DMS53 treated with DMSO at 0.1 percent for 48 hours (cell line): ENCODE measurements around the gene PTPRG.

Source experiments
- DNase-seq: peaks from one replicate; lab custom pipeline; 2025; ENCODE audit not compliant: unreplicated experiment; lab: John Stamatoyannopoulos, UW

PTPRG gene

DNA sequence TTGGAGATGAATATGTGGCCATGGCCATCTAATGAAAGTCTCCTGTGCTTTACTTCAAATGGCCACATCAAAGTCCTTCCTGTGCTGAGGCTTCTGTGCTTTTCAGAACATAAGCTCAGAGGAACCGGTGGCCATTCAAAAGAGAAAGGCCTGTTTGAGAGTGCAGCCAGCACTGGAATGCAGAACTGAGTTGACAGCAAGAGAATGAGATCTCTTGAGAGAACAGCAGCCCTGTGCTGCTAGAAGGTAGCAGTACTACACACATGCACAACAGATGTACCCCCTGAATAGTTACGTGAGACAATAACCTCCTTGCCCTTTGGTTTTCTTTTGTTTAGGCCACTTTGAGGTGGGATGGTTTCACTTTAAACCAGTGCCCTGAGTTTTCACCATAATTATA, 292.5 kb downstream of the PTPRG start:
- DNase-seq = no peak

DNA sequence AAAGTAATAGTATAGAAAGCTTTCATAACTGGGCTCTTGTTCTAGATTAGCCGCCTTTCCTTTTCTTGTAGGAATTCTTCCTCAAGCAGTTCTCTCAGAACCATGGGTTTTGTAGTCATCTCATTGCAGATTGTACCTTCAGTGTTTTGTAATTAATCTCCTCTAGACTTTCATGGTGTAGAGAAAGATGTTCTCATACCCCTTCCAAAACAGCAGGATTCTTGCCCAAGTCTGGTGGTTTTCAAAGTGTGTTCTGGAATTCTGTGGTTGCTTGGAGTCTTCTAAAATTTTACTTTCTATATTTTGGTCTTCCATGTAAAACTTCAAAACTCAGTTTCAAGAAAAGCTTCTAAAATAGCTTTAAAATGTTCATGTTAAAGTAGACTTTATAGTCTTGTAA, 293.8 kb downstream of the PTPRG start:
- DNase-seq = no peak

DNA sequence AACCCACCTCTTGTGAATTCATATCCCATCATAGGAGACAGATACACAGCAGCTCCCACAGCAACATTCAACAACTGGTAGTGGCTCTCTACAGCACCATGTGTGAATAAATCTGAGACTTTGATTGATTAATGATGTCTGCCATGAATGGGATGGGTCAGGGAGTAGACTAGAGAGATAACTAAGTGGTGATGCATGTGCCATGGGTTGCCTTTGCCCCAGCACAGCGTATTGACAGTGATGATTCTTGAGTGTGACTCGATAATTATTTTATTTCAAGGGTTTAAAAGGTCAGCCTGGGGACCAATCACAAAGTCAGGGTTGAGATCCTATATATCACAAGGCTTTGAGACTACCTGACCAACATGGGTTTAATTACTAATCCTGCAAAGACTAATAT, 295.9 kb downstream of the PTPRG start:
- DNase-seq = no peak

DNA sequence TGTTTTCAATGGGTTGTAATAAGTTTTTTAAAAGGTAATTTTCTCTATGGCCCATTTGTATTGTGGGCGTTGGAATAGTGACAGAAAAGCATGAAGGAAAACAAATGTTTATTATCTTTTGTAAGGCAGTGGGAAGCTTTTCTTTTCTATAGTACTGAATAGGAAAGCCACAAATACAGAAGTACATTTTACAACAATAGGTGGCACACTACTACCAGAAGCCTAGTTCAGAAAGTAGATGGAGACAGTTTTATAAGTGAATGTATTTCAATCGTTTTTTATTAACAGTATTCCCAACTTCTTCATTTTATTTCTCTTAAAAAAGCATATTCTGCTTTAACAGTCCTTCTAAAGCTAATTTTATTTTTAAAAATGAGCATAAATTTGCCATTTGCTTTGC, 296.7 kb downstream of the PTPRG start:
- no peak for DNase-seq

DNA sequence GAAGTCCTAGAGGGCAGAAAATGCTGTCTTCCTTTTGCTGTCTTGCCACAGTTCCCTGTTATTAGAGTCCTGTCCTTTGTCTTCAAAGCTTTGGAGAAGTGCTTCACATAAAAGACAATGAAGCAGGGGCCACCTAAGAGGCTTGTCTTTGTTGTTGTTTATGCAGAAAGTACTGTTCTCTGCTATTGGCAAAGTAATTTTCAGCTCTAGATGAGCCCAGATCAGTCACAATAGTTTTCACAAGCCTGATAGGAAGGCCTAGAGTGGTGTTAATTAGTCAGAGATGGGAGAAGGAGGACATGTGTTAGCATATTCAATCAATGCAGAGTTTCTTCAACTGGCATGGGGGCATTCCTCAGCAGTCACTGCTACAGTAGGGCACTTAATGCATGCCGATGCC, 300.0 kb downstream of the PTPRG start:
- DNase-seq = no peak

DNA sequence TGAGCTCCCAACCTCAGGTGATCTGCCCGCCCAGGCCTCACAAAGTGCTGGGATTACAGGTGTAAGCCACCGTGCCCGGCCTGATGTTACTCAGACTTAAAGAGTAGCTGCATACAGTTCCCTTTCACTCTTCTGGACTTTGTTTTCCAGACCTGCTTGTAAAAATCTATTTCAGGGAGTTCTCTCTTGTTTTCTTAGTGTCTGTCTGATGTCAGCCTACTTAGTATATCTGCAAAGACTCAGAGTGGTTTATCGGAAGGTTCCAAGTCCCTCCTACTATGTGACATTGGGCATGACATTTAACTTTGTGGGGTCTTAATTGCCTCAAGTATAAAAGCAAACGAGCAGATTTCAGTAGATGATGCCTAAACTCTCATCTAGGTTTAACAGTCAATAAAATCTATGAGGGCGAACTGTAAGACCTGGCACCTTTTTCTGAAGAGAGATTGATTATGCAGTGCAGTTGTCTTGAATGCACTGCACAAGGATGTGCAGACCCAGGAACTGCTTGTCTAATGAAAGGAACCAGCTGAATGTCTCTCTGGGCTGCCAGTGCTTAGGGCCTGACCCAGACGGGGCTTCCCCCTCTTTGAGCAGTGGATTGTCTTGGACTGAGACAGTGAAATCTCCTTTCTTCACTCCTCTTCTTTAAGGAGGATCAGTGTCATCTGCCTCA, 301.4 kb downstream of the PTPRG start:
- DNase-seq = no peak

DNA sequence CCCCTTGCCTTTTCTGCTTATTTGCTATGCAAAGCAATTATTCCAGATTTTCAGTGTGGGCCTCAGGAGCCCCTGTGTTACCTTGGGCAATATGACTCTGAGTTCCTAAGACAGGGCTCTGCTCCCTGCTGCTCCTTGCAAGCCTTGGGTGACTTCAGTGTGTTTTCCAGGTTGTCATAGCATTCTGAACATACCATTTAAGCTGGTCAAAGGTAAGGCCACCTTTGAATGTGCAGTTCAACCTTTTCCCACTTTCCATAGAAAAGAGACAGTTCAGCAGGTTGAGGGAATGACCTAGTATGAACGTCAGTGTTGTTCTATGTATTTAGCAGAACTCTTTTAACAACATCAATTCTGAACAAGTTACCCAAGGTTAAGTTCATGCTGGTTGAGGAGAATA, 302.2 kb downstream of the PTPRG start:
- no peak for DNase-seq

DNA sequence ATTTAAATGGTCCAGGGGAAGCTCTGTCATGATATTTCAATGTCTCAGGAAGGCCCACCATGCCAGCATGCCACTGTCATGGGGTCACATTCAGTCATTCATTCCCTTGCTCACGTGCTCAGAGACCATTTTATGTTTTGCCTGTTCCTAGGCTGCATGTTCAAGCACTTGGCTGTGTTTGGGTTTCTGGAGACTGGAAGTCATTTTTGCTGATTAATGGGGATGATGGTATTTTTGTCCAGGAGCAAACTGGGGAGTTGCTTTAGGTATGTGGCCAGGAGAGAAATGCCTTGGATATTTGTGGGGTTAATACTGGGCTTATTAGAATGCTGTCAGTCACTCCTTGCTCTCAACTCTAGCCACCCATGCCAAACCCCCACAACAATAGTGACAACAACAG, 303.5 kb downstream of the PTPRG start:
- no peak for DNase-seq

DNA sequence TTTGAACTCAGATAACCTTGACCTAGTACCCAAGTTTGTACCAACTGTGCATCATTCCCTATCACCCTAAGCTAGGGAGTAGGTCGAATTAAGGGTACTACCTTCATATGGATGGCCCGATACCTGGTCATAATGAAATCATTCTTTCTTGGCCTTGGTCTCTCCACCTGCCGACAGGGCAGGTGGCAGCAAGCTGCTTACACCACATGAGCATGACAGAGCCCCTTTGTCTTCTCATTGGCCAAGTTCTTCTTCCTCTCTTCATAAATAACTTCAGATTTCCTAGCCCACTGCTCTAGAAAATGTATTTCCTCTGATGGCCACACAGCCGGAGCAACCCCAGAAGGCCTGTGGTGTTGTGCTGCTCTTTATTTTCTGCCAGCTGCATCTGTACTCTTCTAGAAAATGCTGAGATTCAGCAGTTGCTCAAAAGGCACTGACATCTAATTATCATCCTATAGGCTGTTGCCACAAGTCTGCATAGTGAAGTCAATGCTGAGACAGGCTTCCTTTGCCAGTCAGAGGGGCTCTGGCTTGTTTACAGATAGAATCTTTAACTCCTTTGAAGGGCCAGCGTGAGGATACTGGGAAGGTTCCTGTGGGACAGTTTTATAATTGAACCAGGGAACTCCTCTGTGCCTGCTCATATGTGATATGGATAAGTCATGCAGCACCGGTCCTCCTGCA, 304.2 kb downstream of the PTPRG start:
- DNase-seq = no peak

DNA sequence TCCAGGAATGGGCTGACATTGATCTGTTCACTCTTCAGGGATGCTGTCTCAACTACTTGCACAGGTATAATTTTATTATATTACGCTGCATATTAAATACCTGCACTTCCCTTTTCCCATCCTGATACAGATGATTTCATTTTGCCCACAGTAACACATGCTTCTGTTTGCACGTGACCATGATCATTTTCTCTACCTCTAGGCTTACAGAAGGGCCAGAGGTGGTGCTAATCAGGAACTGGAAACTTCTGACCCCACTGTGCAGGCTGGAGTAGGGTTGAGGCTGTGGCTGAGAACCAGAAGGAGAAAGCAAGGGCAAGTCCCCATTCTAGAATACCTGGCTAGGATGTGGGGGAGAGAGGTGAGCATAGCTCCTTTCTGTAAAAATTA, 304.8 kb downstream of the PTPRG start:
- no peak for DNase-seq

DNA sequence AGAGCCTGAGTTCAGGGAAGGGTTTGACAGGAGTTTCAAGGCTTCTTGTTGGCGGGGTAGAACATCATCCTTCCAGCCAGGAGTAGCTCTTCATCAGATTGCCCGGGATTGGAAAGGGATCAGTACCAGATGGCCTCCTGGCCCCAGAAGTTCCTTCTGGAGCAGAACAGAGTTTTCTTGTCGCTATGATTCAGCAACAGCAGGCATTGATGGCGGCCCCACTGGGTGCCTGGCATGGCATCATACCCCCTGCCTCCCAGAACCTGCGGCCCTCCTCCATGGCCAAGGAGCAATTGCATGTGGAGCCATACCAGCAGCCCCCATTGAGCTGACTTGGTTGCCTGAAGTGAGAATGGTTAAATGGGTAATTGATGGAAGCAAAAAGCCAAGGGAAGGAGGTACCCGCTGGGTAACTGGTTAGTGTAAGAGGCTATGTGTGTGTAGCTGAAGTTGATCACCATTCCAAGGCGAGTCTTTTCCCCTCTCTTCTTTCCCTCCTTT, 305.6 kb downstream of the PTPRG start:
- no peak for DNase-seq

DNA sequence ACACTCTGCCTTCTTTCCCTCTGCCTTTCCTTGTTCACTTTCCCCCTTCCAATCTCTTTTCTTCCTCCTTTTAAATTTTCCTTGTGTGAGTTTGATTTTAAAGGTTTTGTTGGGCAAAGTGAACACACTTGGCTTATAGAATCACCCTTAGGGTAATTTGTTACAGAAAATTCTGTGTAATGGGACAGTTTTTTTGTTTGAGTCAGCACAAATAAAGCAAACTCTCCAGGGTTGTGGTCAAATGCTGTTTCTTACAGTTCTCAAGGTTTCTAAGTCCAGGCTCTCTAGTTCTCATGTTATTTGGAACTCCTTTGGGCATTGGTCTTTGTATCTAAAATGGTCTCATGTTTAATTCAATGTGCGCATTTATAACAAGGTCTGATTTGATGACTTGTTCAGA, 307.1 kb downstream of the PTPRG start:
- no peak for DNase-seq

DNA sequence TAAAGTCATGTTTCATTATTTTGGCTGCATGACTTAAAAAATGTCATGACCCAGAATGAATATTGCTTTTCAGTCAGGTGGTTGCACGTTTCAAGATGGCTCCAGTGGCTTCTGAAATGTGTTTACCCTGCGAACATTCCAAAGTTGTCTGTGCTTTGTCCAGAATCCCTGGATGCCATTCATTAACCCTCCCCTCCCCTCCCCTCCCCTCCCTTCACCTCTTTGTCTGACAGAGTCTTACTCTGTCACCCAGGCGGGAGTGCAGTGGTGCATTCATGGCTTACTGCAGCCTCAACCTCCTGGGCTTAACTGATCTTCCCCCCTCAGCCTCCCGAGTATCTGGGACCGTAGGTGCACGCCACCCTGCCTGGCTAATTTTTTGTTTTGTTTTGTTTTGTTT, 308.0 kb downstream of the PTPRG start:
- no peak for DNase-seq

DNA sequence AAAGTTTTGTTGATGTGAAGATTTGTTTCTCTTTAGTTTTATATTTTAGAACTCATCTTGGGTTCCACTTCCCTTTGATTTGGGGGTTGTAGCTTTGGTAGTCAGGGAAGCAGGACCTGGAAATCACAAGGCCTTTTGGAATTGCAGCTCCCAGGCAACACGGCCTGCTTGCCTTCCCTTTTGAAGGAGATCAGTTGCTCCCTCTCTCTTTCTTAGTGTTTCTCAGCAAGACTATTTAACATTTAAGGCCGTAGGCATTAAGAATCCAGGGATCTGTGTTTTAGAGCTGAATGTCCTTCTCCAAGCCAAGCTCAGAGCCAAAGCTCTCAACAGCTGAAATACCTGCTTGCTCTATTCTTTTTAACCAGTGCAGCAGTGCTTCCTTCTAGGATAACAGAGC, 310.3 kb downstream of the PTPRG start:
- DNase-seq = no peak

DNA sequence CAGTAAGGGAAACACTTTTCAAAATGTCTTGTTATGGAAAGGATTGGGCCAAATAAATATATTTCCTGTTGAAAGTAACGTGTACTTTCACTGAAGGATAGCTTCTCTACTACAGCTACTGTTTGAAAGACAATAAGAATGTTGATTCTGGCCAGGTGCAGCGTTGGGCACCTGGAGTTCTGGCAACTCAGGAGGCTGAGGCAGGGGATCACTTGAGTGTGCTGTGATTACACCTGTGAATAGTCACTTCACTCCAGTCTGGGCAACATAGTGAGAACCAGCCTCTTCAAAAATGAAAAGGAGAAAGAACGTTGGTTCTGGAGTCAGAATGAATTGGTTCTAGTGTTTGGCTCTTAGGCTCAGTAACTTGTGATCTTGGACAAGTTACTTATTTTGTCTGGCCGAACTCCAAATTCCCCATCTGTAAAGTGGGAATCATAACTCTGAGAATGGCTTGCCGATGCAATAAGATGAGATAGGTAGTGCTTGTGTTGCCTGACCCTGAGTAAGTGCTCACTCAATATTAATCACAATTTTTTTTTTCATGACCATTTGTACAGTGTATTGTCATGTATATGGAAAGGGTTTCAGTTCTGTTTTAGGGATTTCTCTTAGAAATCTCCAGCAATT, 310.8 kb downstream of the PTPRG start:
- no peak for DNase-seq

DNA sequence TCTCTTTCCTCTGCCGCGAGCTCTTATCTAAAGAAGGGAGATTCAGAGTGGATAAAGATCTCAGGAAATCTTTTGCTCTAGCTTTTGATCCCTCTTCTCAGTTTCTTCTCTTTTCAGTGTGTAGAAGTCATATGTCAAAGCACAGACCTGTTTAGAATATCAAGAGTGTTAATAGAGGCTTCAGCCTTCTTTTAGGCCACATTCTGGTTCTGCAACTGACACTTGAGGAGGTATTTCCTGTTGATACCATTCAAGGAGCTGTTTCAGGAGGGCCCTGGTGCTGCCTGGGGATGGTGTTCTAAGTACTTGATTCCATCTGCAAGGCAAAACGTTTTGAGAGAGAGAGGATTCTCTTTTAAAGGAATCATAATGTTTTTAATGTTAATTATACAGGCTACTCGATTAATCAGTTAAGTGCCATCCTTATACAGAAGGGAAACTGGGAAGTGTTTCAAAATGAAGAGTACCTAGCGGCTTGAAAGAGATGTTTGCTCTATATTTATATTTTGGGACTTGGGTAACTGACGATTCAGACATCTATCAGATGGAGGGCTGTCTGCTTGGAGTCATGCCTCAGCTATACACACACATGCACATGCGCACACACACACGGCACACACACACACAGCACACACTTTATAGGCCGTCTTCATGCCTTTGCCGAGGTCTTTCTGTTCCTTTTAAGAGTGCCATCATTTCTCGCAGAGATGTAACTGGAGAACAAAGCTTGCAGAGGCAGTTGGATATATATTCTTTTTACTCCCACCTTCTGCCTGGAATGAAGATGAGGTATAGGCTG, 313.9 kb downstream of the PTPRG start:
- no peak for DNase-seq

DNA sequence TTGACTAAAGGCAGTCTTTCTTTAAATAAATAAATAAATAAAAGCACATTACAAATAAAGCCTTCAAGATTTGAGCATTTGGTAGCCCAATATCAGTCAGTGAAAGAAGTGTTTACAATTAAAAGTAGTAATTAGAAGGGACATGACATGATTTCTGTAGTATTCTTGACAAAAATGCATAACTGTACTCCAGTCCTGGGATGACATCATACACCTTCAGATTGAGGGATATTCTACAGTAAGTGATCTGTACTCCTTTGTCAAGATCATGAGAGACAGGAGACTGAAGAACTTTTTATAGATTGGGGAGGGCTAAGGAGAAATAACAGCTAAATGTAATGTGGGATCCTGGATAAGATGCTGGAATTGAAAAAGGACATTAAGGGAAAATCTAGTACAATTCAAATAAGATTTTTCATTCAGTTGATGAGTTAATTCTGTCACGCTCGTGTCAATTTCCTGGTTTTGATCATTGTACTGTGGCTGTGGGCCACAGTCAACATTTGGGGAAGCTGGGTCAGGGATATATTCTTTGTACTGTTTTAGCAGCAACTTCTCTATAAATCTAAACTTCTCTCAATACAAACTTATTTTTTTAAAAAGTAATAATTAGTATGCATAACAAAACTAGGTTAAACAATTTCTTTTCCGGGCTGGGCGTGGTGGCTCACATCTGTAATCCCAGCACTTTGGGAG, 314.8 kb downstream of the PTPRG start:
- no peak for DNase-seq

DNA sequence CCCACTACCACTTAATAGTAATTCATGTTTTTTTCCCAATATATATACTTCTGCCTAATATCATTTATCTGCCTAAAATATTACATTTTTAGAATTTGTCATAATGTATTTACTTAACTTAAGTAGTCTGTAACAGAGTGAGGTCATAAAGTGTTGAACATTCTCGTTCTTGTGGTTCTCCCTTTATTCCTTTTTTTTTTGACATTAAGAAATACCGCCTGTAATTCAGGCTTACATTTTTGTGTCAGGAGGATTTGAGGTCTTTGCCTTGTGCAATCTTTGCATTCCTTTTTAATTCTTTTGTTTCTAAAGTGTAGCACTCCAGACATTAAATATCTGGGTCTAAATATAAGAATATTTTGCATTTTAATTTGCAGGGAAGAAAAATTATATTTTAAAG, 315.4 kb downstream of the PTPRG start:
- no peak for DNase-seq

DNA sequence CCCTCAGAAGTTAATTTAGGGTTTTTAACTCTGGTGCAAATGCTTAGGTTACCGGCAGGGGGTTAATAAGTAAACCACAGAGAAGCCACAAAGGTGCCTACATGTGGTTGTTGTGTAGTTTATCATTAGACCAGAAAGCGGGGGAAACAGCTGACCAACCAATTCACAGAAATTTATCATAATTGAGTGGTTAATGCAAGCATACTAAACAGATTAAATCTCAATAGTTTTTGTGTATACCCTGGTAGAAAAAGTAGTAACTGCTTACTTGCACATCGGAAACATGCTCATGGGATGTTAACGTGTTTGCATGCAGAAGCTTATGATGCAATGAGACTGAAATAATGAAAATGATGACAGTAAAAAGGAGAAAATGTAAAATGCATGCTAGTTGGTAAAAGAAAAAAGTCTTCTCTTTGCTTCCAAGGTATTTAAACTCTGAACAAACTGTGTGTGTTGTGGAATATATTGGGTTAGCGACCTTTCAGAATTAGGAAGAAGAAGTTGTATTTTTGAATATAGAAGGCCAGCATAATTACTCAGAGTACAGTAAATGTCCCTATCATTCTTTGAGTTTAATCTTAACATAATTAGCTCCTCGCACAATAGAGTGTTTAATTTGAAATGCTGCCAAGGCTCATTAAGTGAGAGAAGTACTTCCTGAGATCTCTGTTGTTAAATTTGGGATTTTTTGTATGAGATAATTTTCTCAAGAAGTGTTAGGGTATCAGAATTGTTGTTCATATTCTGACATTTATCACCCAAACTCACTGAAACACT, 316.2 kb downstream of the PTPRG start:
- DNase-seq = no peak

DNA sequence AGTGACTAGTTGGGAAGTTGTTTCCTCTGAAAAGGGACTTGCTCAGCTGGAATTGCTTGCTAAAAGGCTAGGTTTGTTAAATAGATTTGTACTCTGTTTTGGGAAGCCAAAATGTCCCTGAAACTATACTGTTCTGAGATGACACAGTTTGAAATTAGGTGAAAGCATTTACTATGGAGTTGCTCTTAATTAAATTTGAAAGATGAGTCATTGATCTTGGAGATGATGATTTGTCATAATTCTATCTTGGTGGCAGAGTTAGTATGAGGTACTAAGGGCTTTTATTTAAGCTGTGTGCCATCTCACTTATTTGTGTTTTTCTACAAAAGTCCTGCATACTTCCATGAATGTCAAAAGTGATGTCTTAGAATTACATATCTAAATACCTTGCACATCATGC, 320.9 kb downstream of the PTPRG start:
- DNase-seq = no peak
